K562 (cell line): ENCODE measurements around the gene NSUN6.

ENCODE experiments used
- CC2D1A ChIP-seq: fragments of 450-650 bp; IDR thresholded peaks from 2 replicates; pipeline ENCODE4 v1.6.1; 2017; ENCODE audit warnings: mild to moderate bottlenecking
- CTCF ChIP-seq, 3 experiments: IDR thresholded peaks in 2 of 3; conservative IDR thresholded peaks in 1 of 3; 2 replicates each; pipeline ENCODE4 v1.5.1; 2011 to 2012; ENCODE audit warnings: low read length in 3 of 3, mild to moderate bottlenecking in 3 of 3, control low read depth in 2 of 3, improper control_type of control experiment in 1 of 3, inconsistent platforms in 1 of 3, low read depth in 1 of 3, mixed read lengths in 1 of 3, moderate library complexity in 1 of 3; ENCODE audit not compliant: insufficient read depth in 2 of 3
- ETS1 ChIP-seq: conservative IDR thresholded peaks from 2 replicates; pipeline ENCODE4 v1.6.1; 2011; ENCODE audit warnings: low read depth, mild to moderate bottlenecking, low read length; ENCODE audit not compliant: control insufficient read depth
- FOXM1 ChIP-seq, 2 experiments: fragments of 450-650 bp in 1 of 2; sonication (generic) in 1 of 2; formaldehyde crosslinking in 1 of 2; IDR thresholded peaks; 2 replicates each; pipeline versions ENCODE4 v1.6.1 to v1.9.0; 2017 to 2022; ENCODE audit warnings: low read depth in 2 of 2, mild to moderate bottlenecking in 2 of 2, missing genetic modification reagents in 1 of 2, moderate library complexity in 1 of 2
- GABPB1 ChIP-seq: sonication (generic); formaldehyde crosslinking; IDR thresholded peaks from 2 replicates; pipeline ENCODE4 v1.8.0; 2022; ENCODE audit warnings: mild to moderate bottlenecking, missing genetic modification reagents
- NFRKB ChIP-seq: fragments of 450-650 bp; IDR thresholded peaks from 2 replicates; pipeline ENCODE4 v1.6.1; 2016; ENCODE audit warnings: low read depth
- NR3C1 ChIP-seq: sonication (generic); formaldehyde crosslinking; IDR thresholded peaks from 2 replicates; pipeline ENCODE4 v1.8.1; 2022; ENCODE audit warnings: missing genetic modification reagents
- OTX1 ChIP-seq: fragments of 450-650 bp; formaldehyde crosslinking; IDR thresholded peaks from 2 replicates; pipeline ENCODE4 v1.4.0; 2022; ENCODE audit warnings: mild to moderate bottlenecking
- SIX5 ChIP-seq, 2 experiments: IDR thresholded peaks; 2 replicates each; pipeline ENCODE4 v1.6.1; 2011; ENCODE audit warnings: low read length in 2 of 2, borderline replicate concordance in 1 of 2, low read depth in 1 of 2, mild to moderate bottlenecking in 1 of 2, moderate library complexity in 1 of 2; ENCODE audit not compliant: insufficient read depth in 1 of 2
- ZNF253 ChIP-seq: fragments of 250-450 bp; sonication (Bioruptor Pico); conservative IDR thresholded peaks from 2 replicates; pipeline ENCODE4 v1.6.1; 2021; ENCODE audit warnings: mild to moderate bottlenecking
- ZNF280B ChIP-seq: fragments of 250-450 bp; sonication (Bioruptor Pico); IDR thresholded peaks from 2 replicates; pipeline ENCODE4 v1.5.1; 2021; ENCODE audit warnings: mild to moderate bottlenecking
- TF ChIP-seq, protein P1 (sequence below), 2 experiments: fragments of 150-350 bp in 1 of 2; IDR thresholded peaks; 2 replicates each; pipeline ENCODE4 v1.6.1; 2012 to 2016; ENCODE audit warnings: low read depth in 2 of 2, low read length in 2 of 2, mild to moderate bottlenecking in 1 of 2, moderate library complexity in 1 of 2

DNA sequence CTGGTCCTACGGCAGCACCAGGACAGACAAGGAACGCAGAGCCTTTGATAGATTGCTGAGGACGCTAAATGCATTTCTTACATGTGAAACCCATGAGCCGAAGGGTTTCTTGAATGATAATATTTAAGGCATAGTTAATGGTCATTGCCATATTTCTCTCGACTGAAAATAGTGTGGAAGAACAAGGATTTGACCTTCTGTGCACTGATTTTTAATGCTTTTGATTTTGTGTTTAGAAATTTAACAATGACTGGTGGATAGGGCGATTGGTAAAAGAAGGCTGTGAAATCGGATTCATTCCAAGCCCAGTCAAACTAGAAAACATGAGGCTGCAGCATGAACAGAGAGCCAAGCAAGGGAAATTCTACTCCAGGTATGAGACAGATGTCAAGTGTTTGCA is 150.8 kb downstream of the NSUN6 start:
- TF ChIP-seq CTCF (IDR thresholded peaks at IDR 0.05 in 2 of 3, conservative IDR thresholded peaks at IDR 0.05 in 1 of 3; ENCODE audit: insufficient read depth in 2 of 3, low read depth in 1 of 3, low read length in 3 of 3), result no peak
- TF ChIP-seq, protein P1, sequence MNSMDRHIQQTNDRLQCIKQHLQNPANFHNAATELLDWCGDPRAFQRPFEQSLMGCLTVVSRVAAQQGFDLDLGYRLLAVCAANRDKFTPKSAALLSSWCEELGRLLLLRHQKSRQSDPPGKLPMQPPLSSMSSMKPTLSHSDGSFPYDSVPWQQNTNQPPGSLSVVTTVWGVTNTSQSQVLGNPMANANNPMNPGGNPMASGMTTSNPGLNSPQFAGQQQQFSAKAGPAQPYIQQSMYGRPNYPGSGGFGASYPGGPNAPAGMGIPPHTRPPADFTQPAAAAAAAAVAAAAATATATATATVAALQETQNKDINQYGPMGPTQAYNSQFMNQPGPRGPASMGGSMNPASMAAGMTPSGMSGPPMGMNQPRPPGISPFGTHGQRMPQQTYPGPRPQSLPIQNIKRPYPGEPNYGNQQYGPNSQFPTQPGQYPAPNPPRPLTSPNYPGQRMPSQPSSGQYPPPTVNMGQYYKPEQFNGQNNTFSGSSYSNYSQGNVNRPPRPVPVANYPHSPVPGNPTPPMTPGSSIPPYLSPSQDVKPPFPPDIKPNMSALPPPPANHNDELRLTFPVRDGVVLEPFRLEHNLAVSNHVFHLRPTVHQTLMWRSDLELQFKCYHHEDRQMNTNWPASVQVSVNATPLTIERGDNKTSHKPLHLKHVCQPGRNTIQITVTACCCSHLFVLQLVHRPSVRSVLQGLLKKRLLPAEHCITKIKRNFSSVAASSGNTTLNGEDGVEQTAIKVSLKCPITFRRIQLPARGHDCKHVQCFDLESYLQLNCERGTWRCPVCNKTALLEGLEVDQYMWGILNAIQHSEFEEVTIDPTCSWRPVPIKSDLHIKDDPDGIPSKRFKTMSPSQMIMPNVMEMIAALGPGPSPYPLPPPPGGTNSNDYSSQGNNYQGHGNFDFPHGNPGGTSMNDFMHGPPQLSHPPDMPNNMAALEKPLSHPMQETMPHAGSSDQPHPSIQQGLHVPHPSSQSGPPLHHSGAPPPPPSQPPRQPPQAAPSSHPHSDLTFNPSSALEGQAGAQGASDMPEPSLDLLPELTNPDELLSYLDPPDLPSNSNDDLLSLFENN (IDR thresholded peaks at IDR 0.05; ENCODE audit: low read depth in 2 of 2, low read length in 2 of 2), result no peak
- TF ChIP-seq ETS1, result no peak
- no peak for TF ChIP-seq ZNF280B (CRISPR knock-in tag)
- TF ChIP-seq GABPB1 (CRISPR knock-in tag), result no peak
- TF ChIP-seq NFRKB, result no peak
- no peak for TF ChIP-seq SIX5 (IDR thresholded peaks at IDR 0.05; ENCODE audit: borderline replicate concordance in 1 of 2, insufficient read depth in 1 of 2, low read depth in 1 of 2, low read length in 2 of 2)
- no peak for TF ChIP-seq FOXM1 (IDR thresholded peaks at IDR 0.05; ENCODE audit: low read depth)
- no peak for TF ChIP-seq FOXM1 (CRISPR knock-in tag; IDR thresholded peaks at IDR 0.05; ENCODE audit: low read depth)
- TF ChIP-seq CC2D1A, result no peak
- TF ChIP-seq NR3C1, result no peak
- no peak for TF ChIP-seq OTX1 (CRISPR knock-in tag)
- TF ChIP-seq ZNF253 (CRISPR knock-in tag), result no peak
